Posterior cingulate gyrus (tissue), 11 donors: ENCODE data around the gene ITGBL1.

Experiments
- DNase-seq, 10 donors: peaks; one replicate each; pipeline versions ENCODE4 v3.0.0 to v3.0.0-alpha.2; 2020 to 2021; ENCODE audit warnings: mixed read lengths in 3 of 10
- intact Hi-C: fragments of 100-400 bp; cut with DNase I; formaldehyde crosslinking; loops from one replicate; pipeline ENCODE4 v1.15.1; 2023

ITGBL1 gene

GRCh38 chr13:101452519-101453485 is at the start of gene ITGBL1:
Gene ITGBL1, plus strand, starts transcription at chr13:101452675. Its CDS starts 159 bp downstream, at chr13:101452834.
- DNase-seq: peak in 2 of 10 donors; percentile 16 to 87
- intact Hi-C loops: no loop called here

GRCh38 chr13:101406791-101407190 is 45.7 kb upstream of the ITGBL1 start:
- intact Hi-C loops: no loop called here

GRCh38 chr13:101408154-101408553 is 44.3 kb upstream of the ITGBL1 start:
- intact Hi-C loops: no loop called here
- DNase-seq: peak in 2 of 10 donors; percentile 5 to 46

More at GRCh38 chr13:101406791-101407190, 45.7 kb upstream of the ITGBL1 start:
- DNase-seq: no peak

GRCh38 chr13:101408992-101409656 is 43.4 kb upstream of the ITGBL1 start:
- DNase-seq: peak in 1 of 10 donors; percentile 53
- intact Hi-C loops: no loop called here

GRCh38 chr13:101412076-101412475 is 40.4 kb upstream of the ITGBL1 start:
- intact Hi-C loops: no loop called here
- no peak for DNase-seq

GRCh38 chr13:101415358-101416174 is 36.9 kb upstream of the ITGBL1 start:
- intact Hi-C loops: no loop called here
- DNase-seq: peak in 8 of 10 donors; percentile 19 to 88 (median 39)

- DNase-seq: peak; percentile 44 to 94 (median 58)
- intact Hi-C loops: no loop called here
Measured at GRCh38 chr13:101416181-101417042, 36.1 kb upstream of the ITGBL1 start, which contains the start of gene NALCN. Gene NALCN, minus strand, starts transcription at chr13:101416508. Its CDS starts 17,382 bp downstream, at chr13:101399126.

GRCh38 chr13:101417043-101417406 is 35.5 kb upstream of the ITGBL1 start:
- peak in 2 of 10 donors; percentile 20 to 50 for DNase-seq
- intact Hi-C loops: no loop called here

GRCh38 chr13:101417501-101417900 is 35.0 kb upstream of the ITGBL1 start:
- intact Hi-C loops: no loop called here
- DNase-seq: no peak

GRCh38 chr13:101423872-101424271 is 28.6 kb upstream of the ITGBL1 start:
- intact Hi-C loops: no loop called here

GRCh38 chr13:101424381-101425155 is 27.9 kb upstream of the ITGBL1 start:
- DNase-seq: peak in 8 of 10 donors; percentile 48 to 93 (median 67)
- intact Hi-C loops: no loop called here

More at GRCh38 chr13:101423872-101424271, 28.6 kb upstream of the ITGBL1 start:
- peak in 1 of 10 donors; percentile 43 for DNase-seq

GRCh38 chr13:101425156-101425471 is 27.4 kb upstream of the ITGBL1 start:
- intact Hi-C loops: no loop called here
- peak in 2 of 10 donors; percentile 20 to 51 for DNase-seq

GRCh38 chr13:101425623-101426022 is 26.9 kb upstream of the ITGBL1 start:
- intact Hi-C loops: no loop called here

GRCh38 chr13:101429733-101430132 is 22.7 kb upstream of the ITGBL1 start:
- DNase-seq: no peak
- intact Hi-C loops: no loop called here

More at GRCh38 chr13:101425623-101426022, 26.9 kb upstream of the ITGBL1 start:
- DNase-seq: no peak

GRCh38 chr13:101433895-101434294 is 18.6 kb upstream of the ITGBL1 start:
- no peak for DNase-seq
- intact Hi-C loops: no loop called here

GRCh38 chr13:101434486-101434885 is 18.0 kb upstream of the ITGBL1 start:
- intact Hi-C loops: no loop called here
- no peak for DNase-seq

- DNase-seq: no peak
- intact Hi-C loops: no loop called here
Measured at GRCh38 chr13:101447852-101448251, 4.6 kb upstream of the ITGBL1 start.
